A673 (cell line): ENCODE results near the gene ESRRA.

ENCODE experiments used
- CTCF ChIP-seq: fragments of 300-800, 200-600 bp; sonication (generic); conservative IDR thresholded peaks from 2 replicates; pipeline ENCODE4 v1.5.1; 2017; ENCODE audit warnings: low read depth, mild to moderate bottlenecking, antibody characterized with exemption, low read length, moderate library complexity, mixed read lengths
- EZH2 ChIP-seq: fragments of 200-600 bp; sonication (generic); IDR thresholded peaks from 2 replicates; pipeline ENCODE4 v1.6.1; 2017; ENCODE audit warnings: borderline replicate concordance, low read depth, mild to moderate bottlenecking, mixed read lengths, antibody characterized with exemption, low read length; ENCODE audit not compliant: poor library complexity, severe bottlenecking

- TF ChIP-seq CTCF (no peak), EZH2 (no peak)
These were observed 46.3 kb upstream of the ESRRA start for GRCh38 chr11:64258946-64259532.
